GM21825 (cell line): Measurements from ENCODE around the gene LMNB1.
"Not testable (repeated sequence)": the region's sequence is repeated elsewhere in the genome, so short reads cannot be mapped to it uniquely, and the experiment has no call there.

Source experiments
- ATAC-seq: cut with Tn5 transposase; IDR thresholded peaks from one replicate; pipeline ENCODE4 v1.9.1; 2021; ENCODE audit warnings: mild to moderate bottlenecking, moderate library complexity; ENCODE audit not compliant: unreplicated experiment

Gene LMNB1

GRCh38 chr5:126853541-126854307 lies 76.8 kb downstream of the LMNB1 start:
- not testable (repeated sequence) for ATAC-seq

- no peak for ATAC-seq
Measured at GRCh38 chr5:126854526-126855110, 77.7 kb downstream of the LMNB1 start.

GRCh38 chr5:126855266-126855665 lies 78.3 kb downstream of the LMNB1 start:
- ATAC-seq: no peak

GRCh38 chr5:126857472-126858410 lies 80.8 kb downstream of the LMNB1 start:
- no peak for ATAC-seq

GRCh38 chr5:126858441-126858840 lies 81.5 kb downstream of the LMNB1 start:
- no peak for ATAC-seq

- no peak for ATAC-seq
Measured at GRCh38 chr5:126863402-126863801, 86.5 kb downstream of the LMNB1 start.

- ATAC-seq: no peak
Measured at GRCh38 chr5:126864042-126864688, 87.2 kb downstream of the LMNB1 start.

GRCh38 chr5:126865299-126865698 lies 88.4 kb downstream of the LMNB1 start:
- ATAC-seq: no peak

- ATAC-seq: no peak
Measured at GRCh38 chr5:126866851-126867636, 90.1 kb downstream of the LMNB1 start.

- no peak for ATAC-seq
Measured at GRCh38 chr5:126868338-126869004, 91.5 kb downstream of the LMNB1 start.

GRCh38 chr5:126869005-126869451 lies 92.1 kb downstream of the LMNB1 start:
- peak; percentile 88 for ATAC-seq

- no peak for ATAC-seq
Measured at GRCh38 chr5:126871441-126871840, 94.5 kb downstream of the LMNB1 start.

GRCh38 chr5:126872561-126873354 lies 95.8 kb downstream of the LMNB1 start:
- no peak for ATAC-seq

- ATAC-seq: no peak
Measured at GRCh38 chr5:126875303-126875785, 98.4 kb downstream of the LMNB1 start.

- ATAC-seq: no peak
Measured at GRCh38 chr5:126877602-126878001, 100.7 kb downstream of the LMNB1 start.

- ATAC-seq: no peak
Measured at GRCh38 chr5:126878085-126878484, 101.1 kb downstream of the LMNB1 start.

GRCh38 chr5:126878634-126879033 lies 101.7 kb downstream of the LMNB1 start:
- no peak for ATAC-seq

GRCh38 chr5:126881821-126882600 lies 105.1 kb downstream of the LMNB1 start:
- ATAC-seq: no peak
